Chondrocyte (in vitro differentiated cells): Measurements from ENCODE around the gene GDPD2. TPM values are rescaled to one million over a fixed set of nuclear protein-coding genes. Genes with fewer than 3 reads are reported as not detected.

ENCODE experiments used
- DNase-seq: peaks from one replicate; pipeline ENCODE4 v3.0.0; 2021; ENCODE audit warnings: mixed read lengths, low spot score
- H3K27ac Mint-ChIP-seq: one replicate; pipeline ENCODE4 v1.8.0; 2021; ENCODE audit warnings: mild to moderate bottlenecking, moderate library complexity, mixed read lengths; ENCODE audit not compliant: unreplicated experiment
- H3K27me3 Mint-ChIP-seq: 2 replicates; pipeline ENCODE4 v1.8.0; 2021; ENCODE audit warnings: low read depth, mixed read lengths
- H3K36me3 Mint-ChIP-seq: 2 replicates; pipeline ENCODE4 v1.8.0; 2021; ENCODE audit warnings: low read depth, mixed read lengths
- H3K4me1 Mint-ChIP-seq: 2 replicates; pipeline ENCODE4 v1.8.0; 2021; ENCODE audit warnings: low read depth, mild to moderate bottlenecking, mixed read lengths
- H3K4me3 Mint-ChIP-seq: one replicate; pipeline ENCODE4 v1.8.0; 2021; ENCODE audit warnings: mild to moderate bottlenecking, moderate library complexity, mixed read lengths; ENCODE audit not compliant: unreplicated experiment
- H3K9me3 Mint-ChIP-seq: 2 replicates; pipeline ENCODE4 v1.8.0; 2021; ENCODE audit warnings: low read depth, mixed read lengths
- CTCF ChIP-seq: fragments of 200-600 bp; sonication (generic); IDR thresholded peaks from 2 replicates; pipeline ENCODE4 v1.5.0; 2021; ENCODE audit warnings: antibody characterized with exemption, mild to moderate bottlenecking, moderate library complexity
- total RNA-seq: library from RNA; stranded (reverse); gene quantifications from 3 replicates; pipeline ENCODE4 v1.2.1, GENCODE V29; 2021

GDPD2 gene
- total RNA-seq, 1 donor from 2014 or later, result not detected

- TF ChIP-seq CTCF, result no peak
- no peaks in the 10 kb centered on the region for H3K27me3 Mint-ChIP-seq
- H3K4me3 Mint-ChIP-seq, result no peak overlapping the region
- H3K36me3 Mint-ChIP-seq, result no peaks in the 10 kb centered on the region
- no peaks in the 10 kb centered on the region for H3K4me1 Mint-ChIP-seq
- no peak overlapping the region for H3K27ac Mint-ChIP-seq
- H3K9me3 Mint-ChIP-seq, result peaks cover 6% of the 10 kb centered on the region
- no peak for DNase-seq
Measured at GRCh38 chrX:70424801-70425200, 1.7 kb downstream of the GDPD2 start.

- Mint-ChIP-seq H3K27me3 (no peaks in the 10 kb centered on the region), H3K4me3 (no peak overlapping the region), H3K36me3 (no peaks in the 10 kb centered on the region), H3K27ac (no peak overlapping the region), H3K9me3 (no peaks in the 10 kb centered on the region), H3K4me1 (no peaks in the 10 kb centered on the region)
- DNase-seq, result no peak
- no peak for TF ChIP-seq CTCF
Measured at GRCh38 chrX:70426286-70427278, 3.5 kb downstream of the GDPD2 start.

- no peak for TF ChIP-seq CTCF
- no peaks in the 10 kb centered on the region for H3K27me3 Mint-ChIP-seq
- H3K4me3 Mint-ChIP-seq, result no peak overlapping the region
- no peak overlapping the region for H3K27ac Mint-ChIP-seq
- no peaks in the 10 kb centered on the region for H3K9me3 Mint-ChIP-seq
- H3K4me1 Mint-ChIP-seq, result no peaks in the 10 kb centered on the region
- DNase-seq, result no peak
- no peaks in the 10 kb centered on the region for H3K36me3 Mint-ChIP-seq
Measured at GRCh38 chrX:70427365-70427764, 4.3 kb downstream of the GDPD2 start.

- Mint-ChIP-seq H3K36me3 (no peaks in the 10 kb centered on the region), H3K27ac (no peak overlapping the region), H3K4me1 (peaks cover 3% of the 10 kb centered on the region), H3K4me3 (no peak overlapping the region), H3K27me3 (no peaks in the 10 kb centered on the region), H3K9me3 (peaks cover 2% of the 10 kb centered on the region)
- TF ChIP-seq CTCF, result no peak
- no peak for DNase-seq
Measured at GRCh38 chrX:70429759-70430158, 6.6 kb downstream of the GDPD2 start.

- Mint-ChIP-seq H3K9me3 (peaks cover 2% of the 10 kb centered on the region), H3K27ac (peak overlapping the region; percentile 88), H3K36me3 (no peaks in the 10 kb centered on the region), H3K4me3 (peak overlapping the region; percentile 82), H3K4me1 (peaks cover 11% of the 10 kb centered on the region), H3K27me3 (no peaks in the 10 kb centered on the region)
- TF ChIP-seq CTCF, result no peak
- DNase-seq, result no peak
Measured at GRCh38 chrX:70432936-70433847, 10.1 kb downstream of the GDPD2 start.
